ENCODE data around the gene PARD6B.
"Not testable (repeated sequence)": the region's sequence is repeated elsewhere in the genome, so short reads cannot be mapped to it uniquely, and the experiment has no call there.

PARD6B gene

GRCh38 chr20:50703651-50704438 lies 27.5 kb upstream of the PARD6B start:
- DNase-seq: not testable (repeated sequence)

DNA sequence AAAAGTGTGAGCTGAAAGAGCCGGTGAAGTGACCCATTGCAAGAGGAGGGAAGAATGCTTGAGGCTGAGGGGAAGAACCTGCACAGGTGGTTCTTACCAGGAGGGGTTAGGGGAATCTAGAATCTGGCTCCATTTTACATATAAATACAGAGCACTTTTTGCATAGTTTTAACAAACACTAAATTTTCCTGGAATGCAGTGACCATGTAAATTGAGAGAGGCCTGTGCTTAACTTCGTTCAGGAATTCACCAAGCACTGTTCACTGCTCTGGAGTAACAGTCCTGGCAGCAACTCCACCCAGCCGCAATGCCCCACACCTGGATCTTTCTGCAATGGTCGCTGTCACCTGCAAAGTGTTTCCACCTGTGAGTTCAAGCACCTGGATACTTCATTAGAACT lies 26.9 kb upstream of the PARD6B start:
- no peak for DNase-seq

GRCh38 chr20:50704971-50705370 lies 26.4 kb upstream of the PARD6B start:
- no peak for DNase-seq

DNA sequence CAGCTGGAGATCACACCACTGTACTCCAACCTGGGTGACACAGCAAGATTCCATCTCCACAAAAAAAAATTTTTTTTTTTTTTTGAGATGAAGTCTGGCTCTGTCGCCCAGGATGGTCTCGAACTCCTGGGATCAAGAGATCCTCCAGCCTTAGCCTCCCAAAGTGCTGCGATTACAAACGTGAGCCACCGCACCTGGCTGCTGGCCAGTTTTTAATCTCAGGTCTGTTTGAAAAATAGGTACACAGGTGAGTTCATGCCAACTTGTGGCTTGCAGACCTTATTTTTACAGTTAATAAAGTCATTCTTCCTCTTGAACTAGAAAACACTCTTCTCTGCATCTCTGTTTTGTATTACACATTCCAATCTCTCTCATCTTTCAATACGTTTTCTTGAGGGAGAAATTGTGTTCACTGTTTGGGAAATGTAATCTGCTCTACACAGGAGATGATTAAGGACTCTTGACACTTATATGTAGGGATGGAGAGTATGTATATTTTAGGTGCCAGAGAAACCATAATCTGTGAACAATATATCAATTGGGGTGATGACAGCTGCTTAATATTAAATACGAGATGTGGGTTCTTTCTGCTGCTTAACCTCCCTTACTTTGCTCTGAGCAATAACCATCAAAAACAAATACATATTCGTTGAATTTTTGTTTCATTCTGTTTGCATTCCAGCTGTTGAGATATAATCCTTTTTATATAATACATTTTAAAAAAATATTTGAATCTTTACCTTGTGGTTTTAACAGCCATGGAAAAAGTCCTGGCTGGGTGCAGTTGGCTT lies 22.3 kb upstream of the PARD6B start:
- DNase-seq: no peak

- no peak for DNase-seq
Observed at GRCh38 chr20:50709636-50709973, 21.8 kb upstream of the PARD6B start.

GRCh38 chr20:50710492-50711063 lies 20.8 kb upstream of the PARD6B start:
- DNase-seq: no peak

DNA sequence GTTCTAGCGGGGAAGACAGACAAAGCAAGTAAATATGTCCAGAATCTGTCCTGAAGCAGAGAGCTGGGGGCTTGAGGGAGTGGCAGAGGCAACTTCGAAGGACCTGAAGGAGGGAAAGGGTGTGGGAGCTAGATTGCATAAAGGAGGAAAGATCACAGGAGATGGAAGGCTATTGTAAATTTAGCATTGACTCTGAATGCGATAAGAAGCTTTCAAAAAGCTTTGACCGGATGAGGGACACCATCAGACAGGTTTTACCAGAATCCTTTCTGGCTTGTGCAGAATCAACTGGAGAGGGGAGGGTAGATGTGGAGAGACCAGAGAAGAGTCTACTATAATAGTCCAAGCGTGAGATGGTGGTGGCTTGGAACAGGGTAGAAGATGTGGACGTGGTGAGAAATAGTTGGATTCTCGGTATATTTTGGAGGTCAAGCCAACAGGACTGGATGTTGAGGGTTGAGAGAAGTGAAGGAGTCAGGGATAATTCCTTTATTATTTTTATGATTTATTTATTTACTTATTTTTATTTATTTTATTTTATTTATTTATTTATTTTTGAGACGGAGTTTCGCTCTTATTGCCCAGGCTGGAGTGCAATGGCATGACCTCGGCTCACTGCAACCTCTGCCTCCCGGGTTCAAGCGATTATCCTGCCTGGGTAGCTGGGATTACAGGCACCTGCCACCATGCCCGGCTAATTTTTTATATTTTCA lies 20.1 kb upstream of the PARD6B start:
- no peak for DNase-seq

- no peak for DNase-seq
Observed at GRCh38 chr20:50712771-50713656, 18.4 kb upstream of the PARD6B start.

- no peak for DNase-seq
Observed at GRCh38 chr20:50713657-50714101, 17.7 kb upstream of the PARD6B start.

DNA sequence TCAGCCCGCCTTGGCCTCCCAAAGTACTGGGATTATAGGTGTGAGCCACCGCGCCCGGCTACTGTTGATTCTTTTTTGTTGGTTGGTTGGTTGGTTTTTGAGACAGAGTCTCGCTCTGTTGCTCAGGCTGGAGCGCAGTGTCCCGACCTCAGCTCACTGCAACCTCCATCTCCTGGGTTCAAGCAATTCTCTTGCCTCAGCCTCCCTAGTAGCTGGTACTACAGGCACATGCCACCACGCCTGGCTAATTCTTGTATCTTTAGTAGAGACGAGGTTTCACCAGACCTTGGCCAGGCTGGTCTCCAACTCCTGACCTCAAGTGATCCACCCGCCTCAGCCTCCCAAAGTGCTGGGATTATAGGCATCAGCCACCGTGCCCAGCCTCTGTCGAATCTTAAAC lies 17.0 kb upstream of the PARD6B start:
- not testable (repeated sequence) for DNase-seq

- no peak for DNase-seq
Observed at GRCh38 chr20:50715694-50716093, 15.7 kb upstream of the PARD6B start.

DNA sequence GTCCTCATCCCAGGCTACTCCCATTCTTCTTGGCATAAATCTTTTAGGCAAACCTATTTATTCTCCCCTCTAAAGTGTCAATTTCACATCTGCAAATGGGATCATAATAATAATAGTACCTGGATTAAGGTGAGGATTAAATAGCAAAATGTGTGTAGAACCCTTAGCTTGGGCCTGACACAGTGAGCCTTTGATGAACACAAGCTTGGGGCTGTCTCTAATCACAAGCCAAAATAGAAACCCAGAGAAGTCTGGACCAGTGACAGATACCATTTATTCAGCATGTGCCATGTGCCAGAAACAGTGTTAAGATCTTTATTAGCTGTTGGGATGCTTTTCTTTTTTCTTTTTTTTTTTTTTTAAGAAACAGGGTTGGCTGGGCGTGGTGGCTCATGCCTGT lies 14.9 kb upstream of the PARD6B start:
- no peak for DNase-seq

- no peak for DNase-seq
Observed at GRCh38 chr20:50717312-50717711, 14.1 kb upstream of the PARD6B start.

GRCh38 chr20:50717974-50718761 lies 13.2 kb upstream of the PARD6B start:
- DNase-seq: no peak

- no peak for DNase-seq
Observed at GRCh38 chr20:50719328-50719727, 12.1 kb upstream of the PARD6B start.

- no peak for DNase-seq
Observed at GRCh38 chr20:50720026-50720425, 11.4 kb upstream of the PARD6B start.

DNA sequence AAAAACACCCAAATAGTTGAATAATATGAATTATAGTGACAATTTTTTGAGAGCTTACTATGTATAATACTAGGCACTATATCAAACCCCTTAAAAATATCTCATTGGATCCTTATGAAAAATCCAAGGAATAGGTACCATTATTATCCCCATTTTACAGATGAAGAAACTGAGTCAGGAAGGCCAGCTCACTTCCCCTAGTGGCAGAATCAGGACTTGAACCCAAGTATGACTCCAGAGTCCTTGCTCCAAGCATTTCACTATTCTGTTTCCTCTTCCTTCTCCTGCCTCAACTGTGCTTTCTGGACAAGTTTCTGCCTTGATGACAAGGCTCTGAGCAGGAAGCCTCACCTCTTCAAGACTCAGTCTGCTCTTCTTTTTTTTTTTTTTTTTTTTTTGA lies 10.8 kb upstream of the PARD6B start:
- no peak for DNase-seq

GRCh38 chr20:50721881-50722281 lies 9.5 kb upstream of the PARD6B start:
- DNase-seq: no peak

GRCh38 chr20:50722424-50723155 lies 8.8 kb upstream of the PARD6B start:
- DNase-seq: no peak

- DNase-seq: no peak
Observed at GRCh38 chr20:50723672-50724071, 7.7 kb upstream of the PARD6B start.

Data from CD4-positive, alpha-beta T cell treated with Interleukin-6 for 4 hours (primary cell).